GM18502 (cell line): ENCODE results near the gene MUC5AC.
"Not testable (repeated sequence)": the region's sequence is repeated elsewhere in the genome, so short reads cannot be mapped to it uniquely, and the experiment has no call there.

Source experiments
- ATAC-seq: cut with Tn5 transposase; IDR thresholded peaks from one replicate; pipeline ENCODE4 v1.9.1; 2021; ENCODE audit warnings: mild to moderate bottlenecking; ENCODE audit not compliant: unreplicated experiment, poor library complexity

The MUC5AC gene

GRCh38 chr11:1140642-1141490, 16.9 kb upstream of the MUC5AC start:
- no peak for ATAC-seq

DNA sequence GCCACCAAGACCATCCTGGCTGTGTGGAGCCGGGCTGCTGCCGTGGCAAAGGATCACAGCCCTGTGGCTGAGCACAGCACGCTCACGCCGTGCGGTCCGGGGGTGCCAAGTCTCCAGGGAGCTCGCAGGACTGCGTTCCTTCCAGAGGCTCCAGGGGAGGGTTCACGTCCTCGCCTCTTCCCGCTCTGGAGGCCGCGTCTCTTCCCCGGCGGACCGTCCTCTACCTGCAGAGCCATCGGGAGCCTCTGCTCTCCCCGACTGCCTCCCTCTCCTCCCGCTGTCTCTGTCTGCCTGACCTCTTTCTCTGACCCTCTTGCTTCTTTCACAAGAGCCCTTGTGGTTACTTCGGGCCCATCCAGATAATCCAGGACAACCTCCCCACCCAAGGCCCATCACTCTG, 11.4 kb upstream of the MUC5AC start:
- no peak for ATAC-seq

DNA sequence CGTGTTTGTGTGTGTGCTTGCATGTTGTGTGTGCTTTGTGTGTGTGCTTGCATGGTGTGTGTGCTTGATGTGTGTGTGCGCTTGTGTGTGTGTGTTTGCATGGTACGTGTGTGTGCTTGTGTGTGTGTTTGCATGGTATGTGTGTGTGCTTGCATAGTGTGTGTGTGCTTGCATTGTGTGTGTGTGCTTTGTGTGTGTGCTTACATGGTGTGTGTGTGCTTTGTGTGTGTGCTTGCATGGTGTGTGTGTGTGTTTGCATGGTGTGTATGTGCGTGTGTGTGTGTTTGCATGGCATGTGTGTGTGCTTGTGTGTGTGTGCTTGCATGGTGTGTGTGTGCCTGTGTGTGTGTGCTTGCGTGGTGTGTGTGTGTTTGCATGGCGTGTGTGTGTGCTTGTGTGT, 10.0 kb upstream of the MUC5AC start:
- no peak for ATAC-seq

- no peak for ATAC-seq
Measured at GRCh38 chr11:1148752-1149180, 9.0 kb upstream of the MUC5AC start.

DNA sequence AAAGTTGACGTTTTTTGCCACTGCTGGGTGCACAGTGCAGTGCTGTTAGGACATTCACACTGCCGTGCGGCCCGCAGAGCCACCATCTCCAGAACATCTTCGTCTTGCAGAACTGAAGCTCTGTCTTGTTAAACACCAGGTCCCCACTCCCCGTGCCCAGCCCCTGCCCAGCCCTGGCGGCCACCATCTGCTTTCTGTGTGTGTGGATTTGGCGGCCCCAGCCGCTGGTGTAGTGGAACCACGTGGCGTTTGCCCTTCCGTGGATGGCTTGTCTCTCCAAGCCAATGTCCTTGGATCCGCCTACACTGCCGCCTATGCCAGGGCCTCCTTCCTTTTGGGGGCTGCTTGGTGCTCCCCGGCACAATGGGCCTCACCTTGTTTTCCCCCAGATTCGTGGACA, 8.2 kb upstream of the MUC5AC start:
- ATAC-seq, result no peak

GRCh38 chr11:1150116-1150515, 7.6 kb upstream of the MUC5AC start:
- ATAC-seq, result no peak

- no peak for ATAC-seq
Measured at GRCh38 chr11:1150769-1151365, 6.9 kb upstream of the MUC5AC start.

DNA sequence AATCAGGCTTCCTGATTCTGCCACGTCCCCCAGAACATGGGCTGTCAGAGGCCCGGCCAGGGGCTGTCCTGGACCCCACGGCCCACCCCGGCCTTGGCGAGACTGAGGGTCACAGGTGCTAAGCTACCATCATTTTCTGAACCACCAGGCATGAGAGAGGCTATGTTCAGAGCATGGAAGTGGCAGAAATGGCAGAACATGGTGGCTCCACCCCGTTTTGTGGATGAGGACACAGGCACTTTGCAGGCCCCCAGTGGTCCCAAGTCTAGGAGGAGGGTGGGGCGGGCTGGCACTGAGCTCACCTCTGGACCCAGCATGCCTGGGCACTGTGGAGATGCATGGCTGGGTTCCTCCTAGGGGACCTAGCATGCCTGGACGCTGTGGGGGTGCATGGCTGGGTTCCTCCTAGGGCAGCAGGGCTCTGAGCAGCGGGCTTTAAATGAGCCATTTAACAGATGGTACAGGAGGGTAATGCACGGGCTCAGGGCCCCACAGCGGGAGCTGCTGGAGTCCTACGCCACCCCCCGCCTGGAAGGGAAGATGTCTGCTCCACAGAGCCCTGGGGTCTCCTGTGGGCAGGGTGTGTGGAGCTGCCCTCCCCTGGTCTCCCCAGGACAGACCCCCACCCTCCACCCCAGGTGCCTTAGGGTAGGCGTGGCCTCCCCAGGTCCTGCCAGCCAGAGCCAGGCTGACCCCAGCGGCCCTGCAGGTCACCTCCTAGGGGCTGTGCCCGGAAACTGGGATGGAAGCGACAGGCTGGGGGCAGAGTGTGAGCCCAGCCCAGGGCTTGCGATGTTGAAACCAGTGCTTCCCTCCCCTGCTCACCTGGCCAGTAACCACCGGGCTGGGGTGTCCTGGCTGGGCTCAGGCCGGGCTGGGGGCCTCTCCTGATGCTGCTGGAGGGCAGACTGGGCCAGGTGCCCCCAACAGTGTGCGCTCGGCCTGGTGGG, 6.1 kb upstream of the MUC5AC start:
- ATAC-seq, result no peak

GRCh38 chr11:1152316-1153104, 5.2 kb upstream of the MUC5AC start:
- ATAC-seq, result no peak

GRCh38 chr11:1153105-1153950, 4.4 kb upstream of the MUC5AC start:
- ATAC-seq, result no peak

DNA sequence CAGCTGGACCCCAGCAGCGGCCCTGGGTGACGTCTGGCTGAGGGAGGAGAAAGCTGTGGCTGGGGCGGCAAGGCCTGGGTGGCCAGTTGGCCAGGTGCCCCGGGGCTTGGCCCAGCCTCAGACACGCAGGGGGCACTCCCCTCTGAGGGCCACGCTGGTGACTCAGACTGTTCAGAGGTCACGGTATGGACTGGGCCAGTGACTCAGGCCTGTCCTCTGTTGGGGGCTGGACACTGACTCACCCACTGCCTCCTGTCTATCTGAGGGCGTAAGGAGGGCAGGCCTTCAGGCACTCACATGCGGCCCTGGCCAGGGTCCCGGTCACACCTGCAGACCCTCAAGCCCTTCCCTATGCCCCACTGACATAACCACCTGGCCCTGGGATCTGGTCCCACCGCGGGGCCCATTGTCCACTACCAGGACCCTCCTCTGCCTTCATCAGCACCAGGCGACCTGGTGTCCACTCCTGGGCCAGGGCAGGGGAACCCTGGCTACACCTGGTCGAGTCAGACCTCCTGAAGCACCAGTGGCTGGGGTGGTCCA, 3.7 kb upstream of the MUC5AC start:
- ATAC-seq, result no peak

- ATAC-seq, result not testable (repeated sequence)
Measured at GRCh38 chr11:1154656-1155055, 3.1 kb upstream of the MUC5AC start.

- ATAC-seq, result no peak
Measured at GRCh38 chr11:1155274-1155693, 2.5 kb upstream of the MUC5AC start.

- no peak for ATAC-seq
Measured at GRCh38 chr11:1156506-1157340, 1.0 kb upstream of the MUC5AC start.

- no peak for ATAC-seq
Measured at GRCh38 chr11:1157341-1157644, 460 bp upstream of the MUC5AC start.

GRCh38 chr11:1158681-1159487, 1.1 kb downstream of the MUC5AC start:
- ATAC-seq, result no peak

GRCh38 chr11:1159488-1160220, 1.9 kb downstream of the MUC5AC start:
- ATAC-seq, result not testable (repeated sequence)
